Urinary bladder (tissue), 4 donors: Measurements from ENCODE around the gene GPR3. TPM values are rescaled to one million over a fixed set of nuclear protein-coding genes. Genes with fewer than 3 reads are reported as not detected.
A peak's percentile ranks its signal among the peaks of the same experiment; 100 is the strongest.

Source experiments
- DNase-seq: peaks from one replicate; pipeline ENCODE4 v3.0.0-alpha.2; 2015; ENCODE audit errors: extremely low spot score
- H3K27ac ChIP-seq: one replicate; pipeline ENCODE4 v1.5.1; 2013; ENCODE audit warnings: low read depth, mild to moderate bottlenecking, moderate library complexity
- H3K36me3 ChIP-seq: one replicate; pipeline ENCODE4 v1.6.1; 2013; ENCODE audit warnings: mild to moderate bottlenecking, moderate library complexity; ENCODE audit not compliant: insufficient read depth
- H3K4me1 ChIP-seq: one replicate; pipeline ENCODE4 v1.6.1; 2013; ENCODE audit warnings: mild to moderate bottlenecking, moderate library complexity; ENCODE audit not compliant: insufficient read depth
- H3K4me3 ChIP-seq: one replicate; pipeline ENCODE4 v1.5.1; 2013; ENCODE audit warnings: low read depth, low read length
- WGBS: extraction: QIAGEN DNeasy Blood & Tissue Kit; methylation state at CpG from one replicate; pipeline ENCODE4 v1.1.7; 2013; 5-methylcytosine and 5-hydroxymethylcytosine counted together
- polyA plus RNA-seq: library from polyadenylated mRNA; stranded (reverse); fragments of 200-250 nt; gene quantifications from one replicate; pipeline ENCODE4 v1.2.3, GENCODE V29; 2013
- total RNA-seq: library from RNA; depleted of rRNA; stranded (reverse); fragments of >200 nt; gene quantifications from one replicate; pipeline ENCODE4 v1.2.3, GENCODE V29; 2014
- donor health status: healthy with polysubstance abuse.
- donor health status: healthy.

Gene GPR3, protein sequence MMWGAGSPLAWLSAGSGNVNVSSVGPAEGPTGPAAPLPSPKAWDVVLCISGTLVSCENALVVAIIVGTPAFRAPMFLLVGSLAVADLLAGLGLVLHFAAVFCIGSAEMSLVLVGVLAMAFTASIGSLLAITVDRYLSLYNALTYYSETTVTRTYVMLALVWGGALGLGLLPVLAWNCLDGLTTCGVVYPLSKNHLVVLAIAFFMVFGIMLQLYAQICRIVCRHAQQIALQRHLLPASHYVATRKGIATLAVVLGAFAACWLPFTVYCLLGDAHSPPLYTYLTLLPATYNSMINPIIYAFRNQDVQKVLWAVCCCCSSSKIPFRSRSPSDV
- total RNA-seq (0.16 TPM), polyA plus RNA-seq (1.8 TPM)

DNA sequence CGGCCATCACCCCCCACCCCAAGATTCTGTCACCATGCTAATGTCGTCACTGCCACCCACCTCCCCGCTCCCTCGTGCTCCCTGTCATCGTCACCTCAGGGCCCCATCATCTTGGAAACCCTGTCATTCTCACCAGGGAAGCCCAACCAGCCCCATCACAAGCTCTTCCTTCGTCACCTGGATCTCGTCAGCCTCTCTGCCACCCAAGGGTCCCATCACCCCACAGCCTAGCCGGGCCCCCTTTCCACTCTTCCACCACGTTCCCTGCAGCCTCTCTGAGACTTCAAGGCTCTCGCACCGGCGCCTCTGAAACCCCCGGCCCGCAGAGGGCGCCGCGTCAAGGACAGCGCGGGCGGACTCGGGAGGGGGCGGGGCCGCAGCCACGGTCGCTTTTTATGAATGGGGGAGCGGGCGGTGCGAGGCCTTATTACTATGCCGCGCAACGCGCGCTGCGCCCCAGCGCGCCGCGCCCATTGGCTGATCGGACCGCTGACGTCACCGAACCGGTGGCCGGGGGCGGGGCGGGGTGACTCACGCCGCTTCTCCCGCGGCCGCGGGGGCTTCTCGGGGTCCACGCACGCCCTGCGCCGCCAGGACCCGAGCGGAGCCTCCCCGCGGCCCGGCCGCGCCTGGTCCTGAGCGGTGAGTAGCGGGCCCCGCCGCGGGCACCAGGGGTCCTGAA, at the start of gene GPR3:
Gene GPR3 (plus strand): TSS at position 527 of the 682 bp plus-strand sequence. CDS start 1,177 bp downstream, outside the sequence.
- 2% methylated on average over 69 of the region's 69 CpGs for WGBS

DNA sequence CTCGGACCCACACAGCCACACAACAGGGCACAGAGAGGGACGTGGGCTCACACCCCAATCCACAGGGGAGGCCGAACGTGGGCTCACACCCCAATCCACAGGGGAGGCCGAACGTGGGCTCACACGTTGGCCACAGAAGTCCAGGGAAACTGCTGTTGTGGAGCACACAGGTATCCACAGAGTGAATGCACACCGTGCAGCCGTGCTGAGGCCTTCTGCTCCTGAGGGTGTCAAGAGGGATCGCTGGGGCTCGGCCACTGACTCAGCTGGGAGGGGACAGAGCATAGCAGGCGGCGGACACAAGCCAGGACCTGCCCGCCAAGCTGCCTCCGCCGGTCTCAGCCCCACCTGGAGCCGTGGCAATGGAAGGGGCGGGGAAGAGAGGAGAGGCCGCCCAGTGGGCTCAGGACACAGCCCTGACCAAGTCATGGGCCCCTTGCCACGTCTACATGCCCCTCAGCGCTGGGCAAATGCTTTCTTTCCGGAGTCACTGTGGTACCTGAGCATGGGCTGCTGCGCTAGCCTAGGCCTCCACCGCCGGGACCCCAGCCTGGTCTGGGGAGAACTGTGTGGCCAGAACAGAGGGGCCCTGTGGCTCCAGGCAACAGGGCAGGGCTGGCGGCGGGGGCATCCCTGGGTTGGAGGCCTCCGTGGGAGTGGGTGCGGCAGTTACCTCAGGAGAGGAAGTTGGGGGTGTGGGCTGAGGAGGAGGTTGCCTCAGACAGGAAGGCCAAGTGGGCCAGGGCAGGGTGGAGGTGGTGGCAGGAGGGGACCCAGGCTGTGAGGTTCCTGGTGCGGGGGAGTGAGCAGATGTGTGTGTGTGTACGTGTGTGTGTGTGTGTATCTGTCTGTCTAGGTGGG, 49.4 kb upstream of the GPR3 start:
- DNase-seq: peak; percentile 40
- Histone ChIP-seq H3K27ac (peak overlapping the region; percentile 77), H3K4me1 (no peaks in the 10 kb centered on the region), H3K36me3 (no peaks in the 10 kb centered on the region), H3K4me3 (peak overlapping the region; percentile 27)
- 52% methylated on average over 31 of the region's 31 CpGs for WGBS

More for the DNA sequence above, at the start of gene GPR3:
- H3K4me3 ChIP-seq: peak within 1 kb of the TSS; percentile 42
- H3K4me1 ChIP-seq: no peaks in the 10 kb centered on the region
- H3K36me3 ChIP-seq: no peaks in the 10 kb centered on the region
- no peak within 1 kb of the TSS for H3K27ac ChIP-seq
- no peak for DNase-seq

DNA sequence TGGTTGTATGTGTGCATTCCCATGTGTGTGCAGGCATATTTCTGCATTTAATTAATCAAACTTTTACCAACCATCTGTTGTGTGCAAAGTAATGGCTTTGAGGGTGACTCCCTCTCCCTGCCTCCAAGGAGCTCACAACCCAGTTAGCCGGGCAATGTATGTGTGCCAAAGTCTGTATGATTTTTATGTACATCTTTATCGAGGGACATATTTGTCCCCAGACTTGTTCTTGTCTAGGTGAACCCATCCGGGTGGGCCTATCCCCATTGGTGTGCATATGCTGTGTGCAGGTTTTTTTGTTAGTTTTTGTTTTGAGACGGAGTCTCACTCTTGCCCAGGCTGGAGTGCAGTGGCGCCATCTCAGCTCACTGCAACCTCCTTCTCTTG, 48.8 kb upstream of the GPR3 start:
- Histone ChIP-seq H3K4me3 (no peak overlapping the region), H3K4me1 (no peaks in the 10 kb centered on the region), H3K36me3 (no peaks in the 10 kb centered on the region), H3K27ac (peak overlapping the region; percentile 77)
- WGBS: 66% methylated on average over 5 of the region's 5 CpGs
- no peak for DNase-seq

DNA sequence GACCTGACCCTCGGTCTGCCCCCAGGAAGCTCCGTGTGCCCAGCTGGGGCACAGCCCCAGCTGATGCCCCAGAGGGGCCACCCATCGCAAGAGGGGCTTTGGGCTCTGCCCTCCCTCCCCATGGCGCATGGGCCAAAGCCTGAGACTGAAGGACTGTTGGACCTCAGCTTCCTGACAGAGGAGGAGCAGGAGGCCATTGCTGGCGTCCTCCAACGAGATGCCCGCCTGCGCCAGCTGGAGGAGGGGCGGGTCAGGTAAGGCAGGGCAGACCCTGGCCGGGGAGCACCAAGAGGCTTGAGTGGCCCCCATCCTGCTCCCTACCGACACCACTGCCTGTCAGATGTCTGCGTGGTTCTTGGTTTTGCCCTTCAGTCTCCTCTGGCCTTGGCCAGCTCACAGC, 47.1 kb upstream of the GPR3 start:
- Histone ChIP-seq H3K27ac (no peak overlapping the region), H3K4me1 (no peaks in the 10 kb centered on the region), H3K36me3 (no peaks in the 10 kb centered on the region), H3K4me3 (no peak overlapping the region)
- no peak for DNase-seq
- 93% methylated on average over 12 of the region's 12 CpGs for WGBS

DNA sequence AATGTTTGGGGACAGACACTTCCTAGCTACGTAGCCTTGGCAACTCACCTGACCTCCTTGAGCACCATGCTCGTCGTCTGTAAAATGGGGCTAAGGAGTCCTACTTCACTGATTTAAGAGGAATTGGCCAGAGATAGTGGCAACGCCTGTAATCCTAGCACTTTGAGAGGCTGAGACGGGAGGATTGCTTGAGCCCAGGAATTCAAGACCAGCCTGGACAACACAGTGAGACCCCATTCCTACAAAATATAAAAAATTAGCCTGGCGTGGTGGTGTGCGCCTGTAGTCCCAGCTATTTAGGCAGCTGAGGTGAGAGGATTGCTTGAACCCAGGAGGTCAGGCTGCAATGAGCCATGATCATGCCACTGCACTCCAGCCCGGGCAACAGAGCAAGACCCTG, 46.1 kb upstream of the GPR3 start:
- H3K27ac ChIP-seq: no peak overlapping the region
- no peaks in the 10 kb centered on the region for H3K36me3 ChIP-seq
- H3K4me1 ChIP-seq: no peaks in the 10 kb centered on the region
- H3K4me3 ChIP-seq: no peak overlapping the region
- 91% methylated on average over 8 of the region's 8 CpGs for WGBS
- no peak for DNase-seq

DNA sequence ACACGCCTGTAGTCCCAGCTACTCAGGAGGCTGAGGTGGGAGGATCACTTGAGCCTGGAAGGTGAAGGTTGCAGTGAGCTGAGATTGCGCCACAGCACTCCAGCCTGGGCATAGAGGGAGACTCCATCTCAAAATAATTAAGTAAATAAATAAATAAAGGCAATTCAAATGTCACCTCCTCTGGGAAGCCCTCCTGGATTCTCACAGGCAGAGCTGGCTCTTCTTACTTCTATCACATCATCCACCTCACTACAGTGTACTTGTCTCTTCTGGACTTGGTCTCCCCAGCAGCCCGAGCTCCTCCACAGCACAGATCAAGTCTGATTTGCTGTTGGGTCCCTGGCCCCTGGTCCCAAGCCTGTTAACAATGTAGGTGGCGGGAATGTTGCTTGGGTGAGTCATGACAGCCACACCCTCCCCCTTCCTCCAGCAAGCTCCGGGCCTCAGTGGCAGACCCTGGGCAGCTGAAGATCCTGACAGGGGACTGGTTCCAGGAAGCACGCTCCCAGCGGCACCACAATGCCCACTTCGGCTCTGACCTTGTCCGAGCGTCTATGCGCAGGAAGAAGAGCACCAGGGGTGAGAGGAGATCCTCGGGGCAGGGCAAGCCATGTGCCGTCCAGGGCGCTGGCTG, 45.3 kb upstream of the GPR3 start:
- no peaks in the 10 kb centered on the region for H3K36me3 ChIP-seq
- no peaks in the 10 kb centered on the region for H3K4me1 ChIP-seq
- no peak overlapping the region for H3K27ac ChIP-seq
- 83% methylated on average over 14 of the region's 14 CpGs for WGBS
- DNase-seq: no peak
- no peak overlapping the region for H3K4me3 ChIP-seq

DNA sequence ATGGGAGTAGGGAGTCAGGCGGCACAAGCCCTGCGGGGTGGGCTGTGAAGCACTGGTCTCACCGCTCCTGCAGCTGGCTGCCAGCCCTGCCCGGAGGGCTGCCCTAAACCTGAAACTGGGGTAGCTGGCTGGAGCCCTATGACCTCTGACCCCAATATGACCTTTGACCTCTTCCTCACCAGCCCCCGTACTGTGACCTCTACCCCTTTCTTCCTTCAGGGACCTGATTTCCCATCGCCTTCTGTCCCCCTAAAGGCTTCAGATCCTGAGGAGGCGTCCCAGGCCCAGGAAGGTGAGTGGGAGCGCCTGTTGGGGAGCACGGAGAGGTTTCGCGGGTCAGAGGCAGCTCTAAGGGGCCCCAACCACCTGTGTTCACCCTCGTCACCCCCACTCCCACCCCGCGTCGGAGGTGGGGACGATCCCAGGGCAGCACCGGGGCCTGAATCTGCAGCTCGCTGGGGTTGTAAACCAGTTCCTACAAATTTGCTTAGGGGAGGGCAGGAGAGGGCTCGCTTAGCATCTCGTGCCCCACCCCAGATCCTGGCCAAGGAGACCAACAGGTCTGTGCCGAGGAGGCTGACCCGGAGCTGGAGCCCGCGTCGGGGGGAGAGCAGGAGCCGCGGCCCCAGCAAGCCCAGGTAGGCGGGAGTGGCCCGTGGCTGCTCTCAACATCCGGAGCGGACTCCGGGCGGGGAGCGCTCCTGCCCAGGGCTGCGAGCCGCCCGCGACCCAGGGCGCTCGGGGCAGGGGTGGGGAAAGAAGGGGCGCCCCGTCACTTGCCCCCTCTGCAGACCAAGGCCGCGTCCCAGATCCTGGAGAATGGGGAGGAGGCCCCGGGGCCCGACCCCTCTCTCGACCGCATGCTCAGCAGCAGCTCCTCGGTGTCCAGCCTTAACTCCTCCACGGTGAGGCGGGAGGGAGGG, 43.3 kb upstream of the GPR3 start:
- Histone ChIP-seq H3K27ac (peak overlapping the region; percentile 71), H3K4me3 (peak overlapping the region; percentile 45), H3K4me1 (no peaks in the 10 kb centered on the region), H3K36me3 (no peaks in the 10 kb centered on the region)
- peak; percentile 56 for DNase-seq
- 22% methylated on average over 51 of the region's 51 CpGs for WGBS

DNA sequence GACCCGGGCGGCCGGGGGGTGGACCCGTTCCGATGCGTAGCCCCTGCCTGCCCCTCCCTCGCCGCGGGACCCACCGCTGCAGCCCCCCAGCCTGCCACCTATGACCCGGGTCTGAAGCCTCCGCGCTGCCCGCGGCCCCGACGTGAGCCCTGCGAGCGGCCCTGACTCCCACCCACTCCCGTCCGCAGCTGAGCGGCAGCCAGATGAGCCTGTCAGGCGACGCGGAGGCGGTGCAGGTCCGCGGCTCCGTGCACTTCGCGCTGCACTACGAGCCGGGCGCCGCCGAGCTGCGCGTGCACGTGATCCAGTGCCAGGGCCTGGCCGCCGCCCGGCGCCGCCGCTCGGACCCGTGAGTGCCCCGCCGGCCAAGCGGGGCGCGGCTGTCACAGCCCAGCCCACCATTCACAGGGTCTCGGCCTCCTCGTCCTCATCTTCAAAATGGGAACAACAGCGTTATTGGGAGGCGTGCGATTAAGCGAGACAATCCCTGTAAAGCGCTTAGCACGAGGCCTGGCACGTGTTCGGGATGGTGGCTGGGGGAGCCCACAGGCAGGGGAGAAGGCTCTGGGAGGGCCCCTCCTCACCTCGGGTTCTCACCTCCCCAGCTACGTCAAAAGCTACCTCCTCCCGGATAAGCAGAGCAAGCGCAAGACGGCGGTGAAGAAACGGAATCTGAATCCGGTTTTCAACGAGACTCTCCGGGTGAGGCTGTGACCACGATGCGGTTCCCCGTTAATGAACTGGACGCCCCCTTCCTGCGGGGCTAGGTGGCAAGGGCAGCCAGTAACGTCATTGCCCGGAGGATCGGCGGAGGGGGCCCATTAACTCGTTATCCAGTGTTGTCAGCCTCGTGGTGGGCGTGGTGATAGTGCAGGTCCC, 42.4 kb upstream of the GPR3 start:
- H3K36me3 ChIP-seq: no peaks in the 10 kb centered on the region
- H3K4me3 ChIP-seq: peak overlapping the region; percentile 45
- H3K27ac ChIP-seq: peak overlapping the region; percentile 43
- 17% methylated on average over 84 of the region's 84 CpGs for WGBS
- DNase-seq: no peak
- H3K4me1 ChIP-seq: no peaks in the 10 kb centered on the region

DNA sequence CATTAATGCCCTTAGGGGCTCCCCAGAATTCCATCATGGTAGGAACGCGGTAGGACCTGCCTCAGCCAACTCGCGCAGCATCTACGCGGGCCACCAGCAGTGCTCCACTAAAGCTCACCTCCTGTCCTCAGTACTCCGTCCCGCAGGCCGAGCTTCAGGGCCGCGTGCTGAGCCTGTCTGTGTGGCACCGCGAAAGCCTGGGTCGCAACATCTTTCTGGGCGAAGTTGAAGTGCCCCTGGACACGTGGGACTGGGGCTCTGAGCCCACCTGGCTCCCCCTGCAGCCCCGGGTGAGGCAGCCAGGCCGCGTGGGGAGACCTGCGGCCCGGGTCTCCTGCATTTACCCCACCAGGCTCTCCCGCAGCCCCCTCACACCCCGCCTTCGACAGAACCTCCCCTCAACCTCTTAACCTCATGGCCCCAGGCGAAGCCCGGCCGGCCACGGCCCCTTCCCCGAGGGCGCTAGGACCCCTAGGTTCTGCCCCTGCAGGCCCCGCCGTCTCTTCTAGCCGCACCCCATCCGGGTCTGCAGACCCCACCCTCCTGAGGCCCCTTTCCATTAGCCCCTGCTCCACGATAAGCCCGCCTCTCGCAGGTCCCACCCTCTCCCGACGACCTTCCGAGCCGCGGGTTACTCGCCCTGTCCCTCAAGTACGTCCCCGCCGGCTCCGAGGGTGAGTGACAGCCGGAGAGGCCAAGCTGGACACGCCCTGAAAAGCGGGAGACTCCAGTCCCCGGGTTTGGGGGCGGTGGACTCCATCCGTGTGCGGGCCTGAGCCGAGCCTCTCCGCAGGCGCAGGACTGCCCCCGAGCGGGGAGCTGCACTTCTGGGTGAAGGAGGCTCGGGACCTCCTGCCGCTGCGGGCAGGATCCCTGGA, 41.5 kb upstream of the GPR3 start:
- no peak for DNase-seq
- H3K4me3 ChIP-seq: peak overlapping the region; percentile 4
- no peaks in the 10 kb centered on the region for H3K36me3 ChIP-seq
- no peak overlapping the region for H3K27ac ChIP-seq
- no peaks in the 10 kb centered on the region for H3K4me1 ChIP-seq
- 31% methylated on average over 62 of the region's 62 CpGs for WGBS

DNA sequence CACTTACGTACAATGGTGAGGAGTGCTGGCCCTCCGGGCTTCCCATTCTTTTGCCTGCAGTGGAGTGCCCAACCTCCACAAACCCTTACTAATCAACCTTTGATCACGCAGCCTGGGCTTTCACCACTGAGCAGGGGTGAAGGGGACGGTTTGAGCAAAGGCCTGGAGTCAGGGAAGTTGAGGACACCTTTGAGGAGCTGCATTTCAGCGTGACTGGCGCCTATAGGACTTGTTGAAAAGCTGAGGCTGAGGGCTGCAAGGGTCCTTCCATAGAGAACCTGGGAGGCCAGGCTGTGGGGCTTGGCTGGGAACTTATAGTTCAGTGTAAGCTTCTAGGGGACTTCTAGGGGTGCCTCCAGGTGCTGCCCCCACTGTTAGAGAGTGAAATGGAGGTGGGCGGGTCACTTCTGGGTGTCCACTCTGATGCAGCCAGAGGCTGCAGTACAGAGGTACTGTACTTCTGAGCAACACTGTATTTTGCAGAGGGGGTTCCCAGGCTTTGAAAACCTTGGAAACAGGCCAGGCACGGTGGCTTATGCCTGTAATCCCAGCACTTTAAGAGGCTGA, 40.8 kb upstream of the GPR3 start:
- WGBS: 52% methylated on average over 8 of the region's 8 CpGs
- H3K4me3 ChIP-seq: no peak overlapping the region
- H3K36me3 ChIP-seq: no peaks in the 10 kb centered on the region
- DNase-seq: no peak
- H3K27ac ChIP-seq: no peak overlapping the region
- H3K4me1 ChIP-seq: no peaks in the 10 kb centered on the region

DNA sequence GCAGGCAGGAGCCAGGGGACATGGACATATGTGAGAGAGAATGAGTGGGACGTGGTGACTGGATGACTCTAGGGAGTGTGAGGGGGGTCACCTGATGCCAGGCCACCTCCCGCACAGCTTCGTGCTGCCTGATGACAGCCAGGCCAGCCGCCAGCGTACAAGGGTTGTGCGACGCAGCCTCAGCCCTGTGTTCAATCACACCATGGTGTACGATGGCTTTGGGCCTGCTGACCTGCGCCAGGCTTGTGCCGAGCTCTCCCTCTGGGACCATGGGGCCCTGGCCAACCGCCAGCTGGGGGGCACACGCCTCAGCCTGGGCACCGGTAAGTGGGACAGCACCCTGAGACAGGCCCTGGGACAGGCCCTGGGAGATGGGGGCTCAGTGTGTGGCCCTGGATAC, 39.3 kb upstream of the GPR3 start:
- Histone ChIP-seq H3K4me1 (no peaks in the 10 kb centered on the region), H3K36me3 (no peaks in the 10 kb centered on the region), H3K27ac (no peak overlapping the region), H3K4me3 (no peak overlapping the region)
- no peak for DNase-seq
- 89% methylated on average over 13 of the region's 13 CpGs for WGBS
